HepG2 (cell line): Measurements from ENCODE around the gene URAD. TPM values are rescaled to one million over a fixed set of nuclear protein-coding genes. Genes with fewer than 3 reads are reported as not detected.

Experiments used
- ATAC-seq: fragments of 200-7000 bp; cut with Tn5 transposase; 3 replicates; pipeline ENCODE4 v1.9.1; 2020; ENCODE audit warnings: mild to moderate bottlenecking, moderate library complexity
- BruUV-seq: library from RNA; stranded (reverse); fragments of 400-500 nt; replicated peaks from 2 replicates; lab custom pipeline; 2021; lab: Mats Ljungman, UMichigan
- CTCF ChIA-PET: fragments of 300-600 bp; formaldehyde crosslinking; extraction: SDS; loops from one replicate; lab custom pipeline; 2021; ENCODE audit warnings: low total read pairs, inconsistent platforms, low intra/inter-chr PET ratio; lab: Yijun Ruan, JAX
- POLR2A ChIA-PET: fragments of 350-600 bp; sonication (Branson Sonifier 250); formaldehyde crosslinking; loops from one replicate; lab custom pipeline; 2020; ENCODE audit warnings: antibody characterized with exemption, inconsistent platforms; lab: Yijun Ruan, JAX
- DNase-seq: peaks from one replicate; pipeline ENCODE4 v3.0.0-alpha.2; 2015; ENCODE audit warnings: low spot score
- FAIRE-seq: peaks from 3 replicates; lab custom pipeline; 2011; peaks lifted over from hg19 to GRCh38; lab: Jason Lieb, UNC
- H2AFZ ChIP-seq: one replicate; pipeline ENCODE4 v1.6.1; 2011; ENCODE audit warnings: low read length, inconsistent platforms
- H3K27ac ChIP-seq: fragments of 300-600 bp; 3 replicates; pipeline ENCODE4 v1.8.0; 2011; ENCODE audit warnings: mixed run types, mild to moderate bottlenecking, mixed read lengths, low read length, inconsistent platforms; ENCODE audit not compliant: insufficient read depth; ENCODE audit errors: extremely low read length
- H3K27me3 ChIP-seq, 2 experiments: fragments of 200-600 bp in 1 of 2; 2 replicates in 1 of 2; 3 replicates in 1 of 2; pipeline versions ENCODE4 v1.6.0 to v1.8.0; 2011; ENCODE audit warnings: low read length in 2 of 2, mild to moderate bottlenecking in 2 of 2, moderate library complexity in 2 of 2, inconsistent platforms in 1 of 2; ENCODE audit not compliant: insufficient read depth in 2 of 2, control insufficient read depth in 1 of 2
- H3K36me3 ChIP-seq, 2 experiments: fragments of 200-600 bp in 1 of 2; replicated peaks in 1 of 2; 2 replicates in 1 of 2; 3 replicates in 1 of 2; pipeline versions ENCODE4 v1.5.1 to v1.8.0; 2011; ENCODE audit warnings: low read length in 2 of 2, inconsistent platforms in 1 of 2; ENCODE audit not compliant: insufficient read depth in 2 of 2, control insufficient read depth in 1 of 2
- H3K4me1 ChIP-seq: 2 replicates; pipeline ENCODE4 v1.5.1; 2012; ENCODE audit warnings: low read length, inconsistent platforms; ENCODE audit not compliant: insufficient read depth
- H3K4me2 ChIP-seq: 2 replicates; pipeline ENCODE4 v1.6.0; 2011; ENCODE audit warnings: low read depth, low read length, inconsistent platforms
- H3K4me3 ChIP-seq, 3 experiments: fragments of 200-600 bp in 1 of 3; sonication (generic), shearing (Covaris generic) in 1 of 3; replicated peaks in 1 of 3; 2 replicates each; pipeline ENCODE4 v1.5.1; 2011 to 2016; ENCODE audit warnings: low read length in 3 of 3, inconsistent platforms in 2 of 3, low read depth in 2 of 3, mild to moderate bottlenecking in 2 of 3, control low read depth in 1 of 3, mixed read lengths in 1 of 3; ENCODE audit not compliant: insufficient read depth in 1 of 3
- H3K79me2 ChIP-seq: one replicate; pipeline ENCODE4 v1.6.1; 2011; ENCODE audit warnings: low read length, inconsistent platforms; ENCODE audit not compliant: insufficient read depth
- H3K9ac ChIP-seq: 2 replicates; pipeline ENCODE4 v1.6.0; 2011; ENCODE audit warnings: mild to moderate bottlenecking, low read depth, low read length, inconsistent platforms; ENCODE audit not compliant: insufficient read depth
- H3K9me3 ChIP-seq: 2 replicates; pipeline ENCODE4 v1.5.1; 2012; ENCODE audit warnings: mild to moderate bottlenecking, low read length
- H4K20me1 ChIP-seq: 2 replicates; pipeline ENCODE4 v1.6.0; 2011; ENCODE audit warnings: inconsistent platforms, mild to moderate bottlenecking, low read length, moderate library complexity; ENCODE audit not compliant: insufficient read depth
- DNMT1 ChIP-seq: sonication (generic); formaldehyde crosslinking; IDR thresholded peaks from 2 replicates; pipeline ENCODE4 v1.5.1; 2020; ENCODE audit warnings: mild to moderate bottlenecking, missing genetic modification reagents
- PRMT3 ChIP-seq: sonication (generic); formaldehyde crosslinking; IDR thresholded peaks from 2 replicates; pipeline ENCODE4 v1.8.1; 2022; ENCODE audit warnings: low read depth, mild to moderate bottlenecking, moderate library complexity, missing genetic modification reagents, borderline replicate concordance
- SOX6 ChIP-seq, 2 experiments: fragments of 450-650 bp in 1 of 2; sonication (generic) in 1 of 2; formaldehyde crosslinking in 1 of 2; IDR thresholded peaks; 2 replicates each; pipeline versions ENCODE4 v1.4.0 to v1.6.1; 2017 to 2020; ENCODE audit warnings: antibody characterized with exemption in 1 of 2, mild to moderate bottlenecking in 1 of 2, missing genetic modification reagents in 1 of 2
- TAF1 ChIP-seq: sonication (generic); formaldehyde crosslinking; IDR thresholded peaks from 2 replicates; pipeline ENCODE4 v1.4.0; 2020; ENCODE audit warnings: missing genetic modification reagents
- ZNF772 ChIP-seq: sonication (generic); formaldehyde crosslinking; IDR thresholded peaks from 2 replicates; pipeline ENCODE4 v1.5.0; 2020; ENCODE audit warnings: mild to moderate bottlenecking, missing genetic modification reagents
- ZNF792 ChIP-seq: IDR thresholded peaks from 2 replicates; pipeline ENCODE4 v1.6.1; 2016
- WGBS: methylation state at CpG from one replicate; pipeline ENCODE4 v1.1.6; 2017; ENCODE audit warnings: low lambda C conversion rate; 5-methylcytosine and 5-hydroxymethylcytosine counted together
- in situ Hi-C: cut with HindIII; loops from 2 replicates; pipeline ENCODE4 v1.10.0; 2017; ENCODE audit warnings: low pct_unique_long_range_greater_than_20kb; ENCODE audit not compliant: extremely low pct_ligation_motif_present
- intact Hi-C: fragments of 100-400 bp; cut with micrococcal nuclease; formaldehyde crosslinking; loops from one replicate; pipeline ENCODE4 v1.10.0; 2022; ENCODE audit not compliant: unreplicated experiment
- polyA plus RNA-seq, 8 experiments: library from polyadenylated mRNA; depleted of rRNA in 3 of 8; stranded (reverse) in 7 of 8; unstranded in 1 of 8; fragments of >200 nt; fragmentation: Illumina TruSeq in 4 of 8; extraction: Trizol in 4 of 8; gene quantifications; 2 replicates each; pipeline versions ENCODE4 v1.2.1 to v1.2.3, GENCODE V29; 2011 to 2016; ENCODE audit warnings: low read depth in 4 of 8, missing spikeins in 1 of 8, mixed read lengths in 1 of 8; ENCODE audit not compliant: insufficient read depth in 1 of 8
- total RNA-seq, 5 experiments: library from RNA; depleted of rRNA; stranded (reverse); fragments of >200 nt; fragmentation: Illumina TruSeq; extraction: Trizol; gene quantifications; 2 replicates each; pipeline ENCODE4 v1.2.3, GENCODE V29; 2016; ENCODE audit warnings: low read depth in 1 of 5

Gene URAD
- total and polyA plus RNA-seq, 2 of the 13 experiments (the other 11 are each of a cell fraction or from before 2014, with no cell fraction given): not detected

- TF ChIP-seq TAF1 (CRISPR knock-in tag) (no peak), ZNF792 (CRISPR knock-in tag) (no peak), PRMT3 (CRISPR knock-in tag) (no peak), ZNF772 (no peak), SOX6 (IDR thresholded peaks at IDR 0.05) (no peak), SOX6 (CRISPR knock-in tag; IDR thresholded peaks at IDR 0.05) (no peak)
- no TSS peak for BruUV-seq
- WGBS: 35% methylated on average over 7 of the region's 7 CpGs
- peaks cover 5 to 65% of the 10 kb centered on the region in 2 experiments; a peak in 4 of 5 replicates for H3K27me3 ChIP-seq
- FAIRE-seq: no peak
- POLR2A ChIA-PET: no interaction called here
- no peaks in the 10 kb centered on the region for H3K36me3 ChIP-seq
- no peak overlapping the region for H3K4me3 ChIP-seq
- peaks cover 5% of the 10 kb centered on the region; the same call in 1 of the 2 replicates for H3K4me1 ChIP-seq
- no peak for DNase-seq
- intact Hi-C loops (no loop called here), in situ Hi-C loops (loop anchor here (10.0 to 25.0 kb wide), 2 partner anchors 609 to 1012 kb away; no protein-coding TSS in a partner anchor)
- no peak overlapping the region for H3K4me2 ChIP-seq
- no peaks in the 10 kb centered on the region for H4K20me1 ChIP-seq
- H3K9ac ChIP-seq: no peak overlapping the region
- no peaks in the 10 kb centered on the region for H3K9me3 ChIP-seq
- no peak overlapping the region for H3K27ac ChIP-seq
- no peak for ATAC-seq
- H3K79me2 ChIP-seq: no peaks in the 10 kb centered on the region
- CTCF ChIA-PET: no interaction called here
- H2AFZ ChIP-seq: no peak overlapping the region
Observed at GRCh38 chr13:27973961-27974662, 14.4 kb downstream of the URAD start.

- Histone ChIP-seq H3K9ac (no peak overlapping the region), H3K9me3 (no peaks in the 10 kb centered on the region), H3K36me3 (no peaks in the 10 kb centered on the region), H3K27me3 (peaks cover 10 to 67% of the 10 kb centered on the region in 2 experiments), H4K20me1 (no peaks in the 10 kb centered on the region)
- WGBS: 85% methylated on average over 2 of the region's 5 CpGs
- in situ Hi-C loops: loop anchor here (10.0 to 25.0 kb wide), 2 partner anchors 608 to 1011 kb away; no protein-coding TSS in a partner anchor
- POLR2A ChIA-PET: no interaction called here
- intact Hi-C loops: no loop called here
- FAIRE-seq: no peak
- CTCF ChIA-PET: no interaction called here
- BruUV-seq: no TSS peak
- no peak for TF ChIP-seq DNMT1 (CRISPR knock-in tag)
- TF ChIP-seq, all 625 proteins: peak for 0
- Histone ChIP-seq H3K4me1 (peaks cover 13% of the 10 kb centered on the region; the same call in 1 of the 2 replicates), H3K4me3 (no peak overlapping the region), H3K27ac (no peak overlapping the region), H3K79me2 (no peaks in the 10 kb centered on the region), H2AFZ (no peak overlapping the region), H3K4me2 (no peak overlapping the region)
- ATAC-seq: no peak
- DNase-seq: no peak
Observed at GRCh38 chr13:27973291-27973690, 15.2 kb downstream of the URAD start.
